T-helper 2 cell treated with Interferon-gamma antibody and Interleukin-4, amounts not matched to agents 100 ng/mL and 5 ng/mL, for 36 hours (primary cell): ENCODE data around the gene ATP6V1F. TPM values are rescaled to one million over a fixed set of nuclear protein-coding genes. Genes with fewer than 3 reads are reported as not detected.

Source experiments
- intact Hi-C: fragments of 100-400 bp; cut with micrococcal nuclease; formaldehyde crosslinking; loops from one replicate; pipeline ENCODE4 v1.15.1; 2023
- total RNA-seq: library from RNA; stranded (reverse); gene quantifications from 2 replicates; pipeline ENCODE4 v1.2.3, GENCODE V29; 2022

The ATP6V1F gene
- total RNA-seq, 1 donor from 2014 or later: 107 TPM

DNA sequence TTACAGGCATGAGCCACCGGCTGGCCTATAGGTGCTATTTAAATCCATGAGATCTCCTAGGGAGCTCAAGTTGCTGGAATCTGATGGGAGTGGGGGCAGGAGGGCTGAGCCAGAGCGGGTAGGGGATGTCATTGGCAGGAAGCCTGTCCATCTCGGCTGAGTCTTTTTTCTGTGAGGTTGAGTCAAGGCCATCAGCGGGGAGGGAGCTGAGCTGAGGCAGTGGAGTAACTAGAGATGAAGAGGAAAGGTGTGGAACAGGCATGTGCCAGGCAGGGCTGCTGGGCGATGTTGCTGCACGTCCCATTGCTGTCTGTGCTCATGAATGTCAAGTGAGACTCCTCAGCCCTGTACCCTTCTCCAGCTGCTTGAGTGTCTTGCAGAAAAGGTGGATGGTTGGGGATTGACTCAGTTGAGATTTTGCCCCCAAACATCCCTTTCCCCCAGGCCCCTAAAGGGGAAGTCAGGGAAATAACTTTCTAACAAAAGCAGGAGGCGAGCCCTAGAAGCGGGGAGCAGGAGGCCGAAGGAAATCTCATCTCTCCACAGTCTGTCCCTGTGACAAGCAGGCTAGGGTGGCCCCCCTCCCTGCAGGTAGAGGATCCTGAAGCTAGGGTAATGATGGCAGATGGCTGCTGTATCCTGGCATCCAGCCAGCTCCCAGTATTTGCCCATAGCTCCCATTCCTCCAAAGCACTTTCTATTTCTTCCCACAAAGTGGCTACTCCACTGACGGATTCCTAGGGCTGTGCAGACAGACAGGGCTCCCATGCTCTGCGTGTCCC is 5.4 kb downstream of the ATP6V1F start:
- intact Hi-C loops: no loop called here

DNA sequence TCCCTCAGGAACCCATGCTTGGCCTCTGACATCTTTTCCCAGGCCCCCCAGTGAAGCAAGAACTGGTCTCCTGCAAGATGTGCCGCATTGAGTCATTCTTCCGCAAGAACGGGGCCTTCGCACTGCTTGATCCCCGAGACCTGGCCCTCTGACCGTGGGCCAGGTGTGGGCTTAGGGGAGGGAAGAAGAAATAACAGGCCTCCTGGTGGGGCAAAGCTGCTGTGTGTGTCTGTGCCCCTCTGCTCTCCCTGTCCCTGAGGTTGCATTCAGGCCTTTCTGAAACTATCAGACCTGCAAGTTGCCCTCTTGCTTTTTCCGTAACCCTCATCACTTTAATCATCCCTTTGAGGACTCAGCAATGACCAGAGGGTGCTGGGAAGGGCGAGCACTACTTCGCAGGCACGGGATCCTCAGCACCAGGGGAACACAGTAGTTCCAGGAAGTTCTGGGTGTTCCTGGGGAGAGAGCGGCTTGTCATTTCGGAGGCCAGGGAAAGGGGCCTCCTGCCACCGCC is 6.0 kb downstream of the ATP6V1F start:
- intact Hi-C loops: no loop called here

DNA sequence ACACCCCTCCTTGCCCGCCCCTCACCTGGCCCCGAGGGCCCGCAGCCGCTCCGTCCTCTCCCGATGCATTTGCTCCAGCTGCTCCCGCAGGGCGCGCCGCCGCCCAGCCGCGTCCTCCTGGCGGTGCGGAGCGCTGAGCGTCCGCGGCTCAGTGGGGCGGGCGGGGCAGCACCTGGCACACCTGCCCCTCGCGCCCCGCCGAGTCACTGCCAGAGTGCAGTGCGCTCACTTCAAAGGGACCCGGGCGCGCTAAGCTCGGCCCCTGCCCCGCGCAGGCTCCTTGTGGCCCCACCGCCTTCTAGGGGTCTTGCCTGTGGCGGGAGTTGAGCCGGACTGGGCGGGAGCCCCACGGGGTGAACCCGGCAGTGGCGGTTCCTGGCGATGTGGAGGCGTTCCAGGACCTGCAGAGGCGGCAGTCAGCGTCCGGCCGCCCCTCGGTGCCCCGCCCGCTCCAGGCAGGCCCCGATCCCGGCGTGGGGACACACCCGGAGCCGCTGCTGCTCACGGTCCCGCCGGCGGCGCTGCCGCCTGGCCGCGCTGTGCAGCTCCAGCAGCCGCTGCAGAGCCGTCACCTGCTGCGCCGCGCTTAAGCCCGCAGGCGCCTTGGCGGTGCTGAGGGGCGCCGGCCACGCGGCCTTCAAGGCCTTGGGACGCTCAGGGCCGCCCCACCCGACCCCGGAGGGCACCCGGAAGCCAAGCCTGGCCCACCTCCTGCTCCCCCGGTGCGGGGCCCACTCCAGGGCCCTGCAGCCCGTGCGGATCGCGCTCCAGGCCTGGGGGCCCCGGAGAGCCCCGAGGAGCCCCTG is 6.7 kb downstream of the ATP6V1F start:
- intact Hi-C loops: no loop called here

DNA sequence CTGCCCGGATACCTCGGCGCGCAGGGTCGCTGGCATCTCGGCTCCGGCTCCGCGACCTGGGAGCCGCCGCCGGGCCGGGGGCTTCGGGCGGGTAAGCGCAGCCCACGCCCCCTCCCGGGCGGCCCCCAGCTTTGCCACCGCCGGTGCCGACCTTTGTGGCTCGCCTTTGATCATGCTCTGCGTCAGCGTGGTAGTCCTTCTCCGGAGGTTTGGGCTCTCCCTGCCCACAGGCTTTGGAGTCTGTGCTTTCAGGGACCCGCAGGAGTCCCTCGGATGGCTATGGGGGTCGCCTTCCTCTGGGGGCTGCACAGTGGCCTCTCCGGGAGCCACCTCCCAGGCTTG is 7.3 kb downstream of the ATP6V1F start:
- intact Hi-C loops: no loop called here

DNA sequence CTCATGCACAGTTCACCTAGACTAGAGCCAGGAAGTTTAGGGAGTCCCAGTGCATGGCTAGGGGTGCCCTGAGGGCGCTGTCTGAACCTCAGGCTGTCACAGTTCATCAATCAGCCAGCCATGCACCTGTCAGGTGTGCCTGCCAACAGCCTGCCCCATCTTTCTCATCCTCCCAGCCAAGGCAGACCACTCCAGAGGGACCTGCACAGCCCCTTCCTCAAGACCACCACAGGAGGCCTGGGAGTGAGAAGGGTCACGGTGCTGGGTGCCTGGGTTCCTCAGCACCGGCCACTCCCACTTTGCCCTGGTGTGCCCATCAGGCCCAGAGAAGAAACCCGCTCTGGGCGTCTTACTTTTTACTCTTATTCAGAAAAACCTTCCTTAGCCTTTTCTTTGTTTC is 8.4 kb downstream of the ATP6V1F start:
- intact Hi-C loops: no loop called here

DNA sequence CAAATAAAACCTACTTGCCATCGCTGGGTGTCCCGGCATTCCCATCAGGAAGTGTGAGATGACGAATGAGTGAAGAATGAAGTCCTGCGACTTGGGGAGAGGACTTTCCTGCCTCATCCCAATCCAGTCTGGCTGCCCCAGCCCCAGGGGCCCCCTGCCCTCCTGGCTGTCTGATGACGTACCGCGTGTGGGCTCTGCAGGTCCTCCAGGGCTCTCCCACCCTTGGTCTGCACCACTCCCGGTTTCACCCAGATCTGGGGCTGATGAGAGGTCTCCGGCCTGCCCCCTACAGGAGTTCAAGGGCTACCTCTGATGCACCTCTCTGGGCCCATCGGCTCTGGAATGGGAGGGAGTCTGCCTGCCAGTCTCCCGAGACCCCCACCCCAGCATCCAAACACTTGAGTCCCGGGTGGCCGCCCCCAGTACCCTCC is 9.8 kb downstream of the ATP6V1F start:
- intact Hi-C loops: no loop called here

DNA sequence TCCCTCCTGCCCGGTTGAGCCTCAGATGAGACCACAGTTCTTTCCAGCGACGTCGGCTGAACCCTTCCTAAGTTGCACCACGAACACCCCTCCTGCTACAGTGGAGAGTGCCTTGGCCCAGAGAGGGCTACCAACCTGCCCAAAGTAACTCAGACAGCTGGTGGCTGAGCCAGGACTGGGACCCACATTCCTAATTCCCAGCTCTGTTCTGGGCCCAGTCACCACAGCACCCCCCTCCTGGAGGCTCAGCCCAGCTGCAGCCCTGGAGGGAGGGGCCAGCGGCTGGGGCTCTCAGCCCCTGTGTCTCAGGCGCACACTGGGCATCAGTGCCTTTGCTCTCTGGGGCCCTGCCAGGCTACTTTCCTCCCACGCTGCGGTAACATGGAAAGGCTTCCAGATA is 10.6 kb downstream of the ATP6V1F start:
- intact Hi-C loops: no loop called here

DNA sequence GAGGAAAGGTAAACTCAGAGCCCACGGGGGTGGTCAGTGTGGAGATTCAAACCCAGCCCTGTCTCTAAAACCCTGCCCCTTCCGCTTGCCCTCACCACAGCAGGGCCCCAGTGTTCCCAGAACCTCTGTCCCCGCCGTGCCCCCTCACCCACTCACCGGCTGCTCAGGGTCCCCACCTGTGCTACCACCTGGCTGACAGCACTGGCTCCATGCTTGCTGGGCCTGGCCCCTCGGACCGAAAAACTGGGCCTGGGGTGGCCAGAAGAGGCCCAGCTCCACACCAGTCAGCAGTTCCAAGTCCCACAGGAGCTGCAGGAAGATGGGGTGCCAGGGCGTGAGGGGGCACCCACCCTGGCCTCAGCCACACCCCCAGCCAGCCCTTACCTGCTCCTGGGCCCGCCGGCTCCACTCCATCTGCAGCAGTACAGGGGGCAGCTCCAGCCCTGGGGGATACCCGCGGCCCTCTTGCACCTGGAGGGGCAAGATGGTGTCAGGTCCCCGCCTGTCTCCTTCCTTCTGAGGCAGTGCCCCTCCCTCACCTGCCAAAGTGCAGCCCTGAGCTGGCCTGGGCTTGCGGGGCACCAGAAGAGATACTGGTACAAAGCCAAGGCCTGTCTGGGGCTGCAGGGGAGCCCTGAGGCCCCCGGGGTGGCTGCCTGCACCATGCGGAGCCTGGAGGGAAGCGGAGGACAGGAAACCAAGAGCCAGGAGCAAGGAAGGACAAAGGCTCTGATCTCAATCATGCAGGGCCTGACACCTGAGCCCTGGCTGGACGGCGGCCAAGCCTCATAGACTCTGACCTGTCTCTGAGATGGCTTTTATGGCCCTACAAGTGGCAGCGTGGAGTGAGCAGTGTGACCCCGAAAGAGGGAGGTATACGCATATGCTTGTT is 11.7 kb downstream of the ATP6V1F start:
- intact Hi-C loops: no loop called here

DNA sequence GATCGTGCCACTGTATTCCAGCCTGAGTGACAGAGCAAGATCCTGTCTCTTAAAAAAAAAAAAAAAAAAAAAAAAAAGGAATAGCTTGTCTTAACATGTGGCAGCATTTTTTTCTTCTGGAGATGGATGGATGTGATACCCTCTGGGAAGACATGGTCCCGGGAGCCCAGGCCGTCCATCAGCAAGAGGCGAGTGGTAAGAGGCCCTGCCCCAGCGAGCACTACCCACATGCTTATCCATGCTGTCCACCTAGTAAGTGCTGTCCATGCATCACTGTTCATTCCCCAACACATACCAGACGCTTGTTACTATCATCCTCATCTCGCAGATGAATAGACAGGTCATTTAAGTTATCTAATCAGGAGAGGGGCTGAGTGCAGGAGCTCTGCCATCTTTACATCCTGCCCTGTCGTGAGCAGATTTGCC is 12.9 kb downstream of the ATP6V1F start:
- intact Hi-C loops: no loop called here

DNA sequence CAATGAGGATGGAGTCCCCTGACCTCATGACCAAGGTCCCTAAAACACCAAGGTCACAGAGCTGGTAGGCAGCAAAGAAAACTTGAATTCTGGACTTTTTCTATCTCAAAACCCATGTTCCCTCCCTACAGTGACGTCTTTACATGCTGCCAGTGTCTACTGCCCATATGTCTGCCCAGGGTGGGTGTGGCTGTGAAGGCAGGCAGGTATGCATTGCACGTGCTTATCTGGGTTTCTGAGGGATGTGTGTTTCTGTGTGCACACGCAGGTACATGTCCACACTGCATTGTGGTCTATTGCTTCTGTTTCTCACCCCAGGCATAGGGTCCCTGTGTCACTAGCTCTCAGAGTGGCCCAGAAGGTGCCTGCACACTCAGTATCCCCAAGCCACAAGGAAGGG is 13.5 kb downstream of the ATP6V1F start:
- intact Hi-C loops: no loop called here

DNA sequence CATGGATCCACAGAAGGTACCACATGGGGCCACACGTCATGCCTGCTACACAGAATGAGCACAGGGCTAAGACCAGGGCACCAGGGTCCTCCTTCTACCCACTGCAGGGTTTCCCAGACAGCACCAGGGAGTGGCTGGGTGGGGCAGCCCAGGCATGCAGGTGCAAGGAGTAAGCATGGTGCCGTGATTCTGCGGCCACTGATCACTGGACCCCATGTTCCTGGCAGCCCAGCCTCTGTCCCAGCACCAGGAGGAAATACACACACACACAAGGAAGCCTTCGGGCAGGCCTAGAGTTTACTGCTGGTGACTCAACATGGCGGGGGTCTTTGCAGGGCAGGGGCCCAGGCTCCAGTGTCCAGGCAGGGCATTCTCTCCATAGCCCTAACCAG is 13.9 kb downstream of the ATP6V1F start:
- intact Hi-C loops: no loop called here

DNA sequence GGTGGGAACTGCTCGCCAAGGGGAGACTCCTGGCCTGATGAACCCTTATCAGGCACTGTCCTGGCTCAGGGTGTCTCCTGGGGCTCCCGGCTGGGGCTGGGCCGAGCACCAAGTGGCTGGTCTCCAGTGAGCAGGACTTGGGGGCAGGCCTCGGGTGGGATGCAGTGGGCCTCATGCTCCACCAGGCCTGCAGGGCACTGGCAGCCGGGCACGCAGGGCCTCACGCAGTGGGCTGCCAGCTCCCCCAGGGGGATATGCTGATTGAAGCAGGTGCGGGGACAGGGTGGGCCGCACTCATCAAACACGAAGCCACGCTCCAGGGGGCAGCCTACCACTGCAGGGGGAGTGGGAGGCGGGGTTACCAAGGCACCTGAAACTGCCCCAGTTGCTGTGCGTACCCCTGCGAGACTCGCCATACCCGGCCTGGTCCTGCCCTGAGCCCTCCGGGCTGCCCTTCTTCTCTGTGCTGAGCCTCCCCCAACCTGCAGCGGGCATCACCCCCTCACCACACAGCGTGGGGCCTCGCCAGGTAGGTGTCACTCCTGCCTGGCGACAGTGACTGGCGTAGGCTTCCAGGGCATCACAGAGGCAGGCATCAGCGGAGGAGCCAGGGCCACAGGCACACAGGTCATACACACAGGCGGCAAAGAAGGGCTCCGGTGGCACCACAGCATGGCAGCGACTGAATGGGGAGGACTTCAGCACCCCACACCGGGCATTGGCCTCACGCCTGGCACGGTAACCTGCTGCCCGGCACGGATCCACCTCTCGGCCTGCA is 14.5 kb downstream of the ATP6V1F start:
- intact Hi-C loops: no loop called here

DNA sequence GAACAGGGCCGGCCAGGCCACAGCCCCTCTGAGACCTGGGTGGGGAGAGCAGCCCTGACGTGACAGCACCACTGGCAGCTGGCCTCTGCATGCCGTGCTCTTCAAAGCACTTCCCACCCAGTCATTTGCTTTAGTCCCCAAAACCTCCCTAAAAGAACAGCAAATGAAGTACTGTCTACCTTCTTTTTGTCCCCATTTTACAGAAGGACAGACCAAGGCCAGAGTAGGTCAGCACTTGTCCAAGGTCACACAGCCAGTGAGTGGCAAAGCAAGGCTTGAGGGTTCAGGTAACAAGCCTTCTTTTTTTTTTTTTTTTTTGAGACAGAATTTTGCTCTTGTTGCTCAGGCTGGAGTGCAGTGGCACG is 15.1 kb downstream of the ATP6V1F start:
- intact Hi-C loops: no loop called here

DNA sequence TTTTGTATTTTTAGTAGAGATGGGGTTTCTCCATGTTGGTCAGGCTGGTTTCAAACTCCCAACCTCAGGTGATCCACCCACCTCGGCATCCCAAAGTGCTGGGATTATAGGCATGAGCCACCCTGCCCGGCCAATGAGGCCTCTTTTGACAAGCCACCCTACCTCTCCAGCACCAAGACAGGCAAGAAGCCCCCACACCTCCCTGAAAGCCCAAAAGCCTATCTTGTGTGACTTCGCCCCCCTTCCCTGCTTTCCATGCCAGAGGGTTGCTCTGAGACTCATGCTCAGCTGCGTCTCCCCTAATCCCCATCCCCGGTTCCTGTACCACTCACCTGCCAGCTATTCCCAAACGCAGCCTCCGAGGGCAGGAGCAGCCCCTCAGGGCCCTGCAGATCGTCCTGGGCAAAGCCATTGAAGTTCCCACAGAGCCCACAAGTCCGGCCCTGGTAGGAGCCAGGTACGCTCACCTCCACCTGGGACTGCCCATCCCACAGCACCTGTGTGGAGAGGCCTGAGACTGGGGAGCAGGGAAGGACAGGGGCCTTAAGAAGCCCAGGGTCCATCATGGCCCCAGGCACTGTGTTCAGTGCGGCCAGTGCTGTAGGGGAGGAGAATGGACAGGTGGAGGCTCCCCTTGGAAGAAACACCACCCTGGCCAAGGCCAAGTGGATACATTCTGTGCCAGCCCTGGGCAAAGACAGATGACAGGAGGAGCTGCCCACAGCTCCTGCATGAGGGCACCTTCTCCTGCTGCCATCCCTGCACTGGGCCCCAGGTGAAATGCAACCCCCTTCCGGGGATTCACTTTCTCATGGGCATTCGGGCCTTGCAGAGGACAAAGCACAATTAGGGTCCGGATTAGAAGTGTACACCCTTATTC is 15.8 kb downstream of the ATP6V1F start:
- intact Hi-C loops: no loop called here

DNA sequence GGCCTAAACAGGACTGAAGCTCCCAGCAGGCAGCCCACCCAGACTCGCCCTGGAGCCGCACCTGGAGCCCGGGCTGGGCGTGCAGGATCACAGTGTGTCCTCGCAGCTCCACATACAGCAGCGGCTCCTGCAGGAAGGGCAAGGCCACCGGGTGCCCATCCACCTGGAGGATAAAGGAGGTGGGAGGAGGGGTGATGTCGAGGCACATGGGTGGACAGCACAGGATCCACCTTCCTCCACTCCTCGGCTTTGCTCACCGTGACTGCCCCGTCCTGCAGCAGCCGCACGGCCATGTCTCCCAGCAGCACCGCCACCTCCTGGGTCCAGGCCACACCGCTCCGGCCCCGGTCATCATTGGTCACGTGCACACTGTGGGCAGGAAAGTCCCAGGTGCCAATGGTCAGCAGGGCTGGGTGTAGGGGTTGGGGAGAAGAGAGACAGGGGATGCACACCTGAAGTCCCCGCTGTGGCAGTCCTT is 16.8 kb downstream of the ATP6V1F start:
- intact Hi-C loops: no loop called here

DNA sequence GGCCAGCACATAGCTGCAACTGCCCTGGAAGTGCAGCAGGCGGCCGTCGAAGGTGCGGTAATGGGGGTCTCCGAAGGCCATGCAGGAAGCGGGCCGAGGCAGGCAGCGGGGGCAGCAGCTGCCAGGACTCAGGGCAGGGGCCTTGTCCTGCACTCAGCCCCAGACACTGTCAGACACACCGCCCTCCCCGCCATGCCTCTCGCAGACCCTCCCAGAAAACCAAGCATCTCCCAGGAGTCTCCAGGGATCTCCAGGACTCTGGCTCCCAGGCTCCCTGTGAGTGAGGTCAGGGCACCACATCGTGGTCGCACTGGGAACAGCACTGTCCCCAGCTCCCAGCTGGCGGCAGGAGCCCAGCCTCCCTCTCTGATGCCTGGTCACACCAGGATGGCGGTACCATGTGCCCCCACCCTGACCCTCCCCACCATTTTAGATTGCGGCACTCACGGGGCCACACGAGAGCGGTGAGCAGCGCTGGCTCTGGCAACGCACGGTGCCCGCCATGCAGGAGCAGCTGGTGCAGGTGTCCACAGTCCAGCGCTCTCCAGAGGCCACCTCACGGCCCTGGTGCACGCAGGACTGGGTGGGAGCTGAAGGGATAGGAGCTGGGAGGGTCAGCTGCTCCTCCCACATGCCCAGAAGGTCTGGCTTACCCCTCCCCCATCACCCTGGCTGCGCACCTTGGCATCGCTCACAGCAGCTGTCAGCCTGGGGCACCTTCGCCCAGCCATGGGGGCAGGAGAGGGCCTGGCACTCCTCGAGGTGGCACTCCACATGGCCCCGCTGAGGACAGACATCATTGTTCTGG is 17.5 kb downstream of the ATP6V1F start:
- intact Hi-C loops: loop anchor here (5.0 kb wide), 1 partner anchor 268 kb away; no protein-coding TSS in a partner anchor

DNA sequence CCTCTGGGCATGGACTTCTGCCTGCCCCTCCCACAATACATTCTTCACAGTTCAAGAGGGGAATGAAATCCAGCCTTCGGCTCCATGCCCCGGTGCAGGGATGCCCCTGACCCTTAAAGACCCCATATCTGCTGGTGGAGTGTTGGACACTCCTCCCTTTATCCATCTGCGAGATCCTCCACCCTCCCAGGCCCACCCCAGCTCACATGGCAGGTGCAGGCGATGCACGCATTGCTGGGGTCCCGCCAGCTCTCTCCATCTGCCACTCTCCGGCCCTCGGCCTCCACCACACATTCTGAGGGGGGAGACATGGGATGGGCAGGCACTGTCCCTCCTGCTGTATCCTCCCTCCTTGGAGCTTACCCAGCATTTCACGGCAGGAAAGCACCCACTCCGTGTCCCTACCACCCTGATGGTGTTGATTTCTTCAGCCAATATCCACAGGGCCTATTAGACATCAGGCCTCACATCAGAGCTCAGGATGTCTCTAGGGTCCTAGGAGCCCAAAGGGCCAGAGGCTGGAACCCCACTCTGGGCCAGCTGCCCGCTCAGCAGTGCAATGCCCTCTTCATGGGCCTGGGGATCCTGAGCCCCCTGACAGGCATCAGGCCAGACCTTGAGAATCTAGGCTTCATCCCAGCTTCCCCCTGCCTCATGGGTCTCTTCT is 18.3 kb downstream of the ATP6V1F start:
- intact Hi-C loops: loop anchor here (5.0 kb wide), 1 partner anchor 269 kb away; no protein-coding TSS in a partner anchor
